ENCODE measurements around the gene MPZL3.

Gene MPZL3

DNA sequence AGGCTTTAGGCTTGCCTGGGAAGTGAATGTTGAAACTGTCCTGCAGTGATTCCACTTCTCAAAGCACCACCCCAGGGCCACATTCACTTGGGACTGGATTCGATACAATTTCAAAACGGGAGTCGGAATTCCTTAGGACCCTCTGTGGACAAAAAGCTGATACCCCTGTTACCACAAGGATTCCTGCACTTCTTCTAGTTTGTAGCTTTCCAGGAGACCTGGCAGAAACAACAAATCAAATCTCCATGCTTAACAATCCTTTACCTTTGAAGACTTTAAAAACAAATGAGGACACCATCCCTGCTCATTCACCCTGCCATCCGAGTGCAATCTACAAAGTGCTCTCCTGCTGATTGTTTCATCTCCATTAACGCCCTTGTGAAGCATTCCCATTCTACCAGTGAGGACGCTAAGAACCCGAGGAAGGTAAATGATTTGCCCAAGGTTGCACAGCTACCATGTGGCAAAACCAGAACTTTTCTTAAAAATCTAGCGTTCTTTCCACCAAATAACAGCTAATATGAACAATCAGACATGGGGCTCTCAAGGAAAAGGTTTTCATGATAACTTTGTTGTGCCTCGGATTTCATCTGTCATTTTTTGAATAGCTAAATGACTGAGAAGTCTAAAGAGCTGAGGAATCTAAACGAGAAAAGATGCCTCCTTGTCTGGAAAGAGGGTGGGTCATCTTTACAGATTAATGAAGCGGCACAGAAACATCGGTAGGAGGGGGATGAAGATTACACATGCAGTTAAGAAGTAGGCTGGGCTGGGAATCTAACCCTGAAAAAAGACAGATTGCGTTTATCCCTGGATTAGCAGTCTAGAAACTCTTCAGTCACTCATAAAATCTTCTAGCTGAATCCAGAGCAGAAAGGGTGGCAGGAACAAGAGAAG, 12.7 kb upstream of the MPZL3 start:
- DNase-seq (ENCODE audit: low read depth): no peak

GRCh38 chr11:118263695-118264568, 11.8 kb upstream of the MPZL3 start, which contains the start of gene MPZL2:
MPZL2 (minus strand) TSS chr11:118264297; CDS start chr11:118264153, 144 bp downstream.
- DNase-seq (ENCODE audit: low read depth): no peak

GRCh38 chr11:118263112-118263511, 10.9 kb upstream of the MPZL3 start:
- no peak for DNase-seq (ENCODE audit: low read depth)

GRCh38 chr11:118260353-118260752, 8.2 kb upstream of the MPZL3 start:
- DNase-seq (ENCODE audit: low read depth): no peak

GRCh38 chr11:118259138-118259537, 7.0 kb upstream of the MPZL3 start:
- DNase-seq (ENCODE audit: low read depth): no peak

DNA sequence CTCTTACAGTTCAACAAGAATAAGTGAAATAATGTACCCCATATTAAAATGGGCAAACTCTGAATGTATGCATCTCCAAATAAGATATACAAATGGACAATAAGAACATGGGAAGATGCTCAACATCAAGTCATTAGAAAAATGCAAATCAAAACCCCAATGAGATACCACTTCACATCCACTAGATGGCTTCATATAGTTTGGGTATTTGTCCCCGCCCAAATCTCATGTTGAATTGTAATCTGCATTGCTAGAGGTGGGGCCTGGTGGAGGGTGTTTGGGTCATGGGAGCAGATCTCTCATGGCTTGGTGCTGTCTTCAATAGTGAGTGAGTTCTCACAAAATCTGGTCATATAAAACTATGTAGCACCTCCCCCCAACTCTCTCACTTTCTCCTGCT, 6.2 kb upstream of the MPZL3 start:
- no peak for DNase-seq (ENCODE audit: low read depth)

GRCh38 chr11:118252688-118253087, 523 bp upstream of the MPZL3 start:
- DNase-seq (ENCODE audit: low read depth): no peak

- no peak for DNase-seq (ENCODE audit: low read depth)
Measured at GRCh38 chr11:118247041-118247440, 5.1 kb downstream of the MPZL3 start.

DNA sequence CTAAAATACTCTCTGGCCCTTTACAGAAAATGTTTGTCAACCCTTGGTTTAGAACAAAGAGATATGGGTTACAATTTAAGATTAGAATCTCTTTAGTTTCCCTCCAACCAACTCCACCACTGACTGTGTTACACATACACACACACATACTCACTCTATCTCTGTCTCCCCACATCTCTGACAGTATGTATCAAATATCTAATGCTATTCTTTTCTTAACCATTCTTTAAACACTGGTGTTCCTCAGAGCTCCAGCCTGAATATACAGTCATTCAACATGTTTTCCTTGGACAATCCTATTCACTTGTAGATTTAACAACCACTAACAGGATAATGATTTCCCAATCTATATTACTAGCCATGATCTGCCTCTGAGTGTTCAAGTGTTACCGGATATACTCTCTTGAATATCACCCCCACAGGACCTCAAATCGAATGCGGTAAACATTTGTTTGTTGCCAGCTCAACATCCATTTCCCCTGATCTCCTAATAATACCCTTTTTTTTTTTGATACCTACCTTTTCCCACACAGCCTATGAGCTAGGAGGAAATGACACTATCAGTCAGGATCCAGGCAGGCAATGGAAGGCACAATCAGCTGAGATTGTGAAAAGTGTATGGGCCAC, 6.1 kb downstream of the MPZL3 start:
- no peak for DNase-seq (ENCODE audit: low read depth)

- DNase-seq (ENCODE audit: low read depth): no peak
Measured at GRCh38 chr11:118243993-118244762, 8.0 kb downstream of the MPZL3 start.

GRCh38 chr11:118243161-118243560, 9.0 kb downstream of the MPZL3 start:
- DNase-seq (ENCODE audit: low read depth): no peak

DNA sequence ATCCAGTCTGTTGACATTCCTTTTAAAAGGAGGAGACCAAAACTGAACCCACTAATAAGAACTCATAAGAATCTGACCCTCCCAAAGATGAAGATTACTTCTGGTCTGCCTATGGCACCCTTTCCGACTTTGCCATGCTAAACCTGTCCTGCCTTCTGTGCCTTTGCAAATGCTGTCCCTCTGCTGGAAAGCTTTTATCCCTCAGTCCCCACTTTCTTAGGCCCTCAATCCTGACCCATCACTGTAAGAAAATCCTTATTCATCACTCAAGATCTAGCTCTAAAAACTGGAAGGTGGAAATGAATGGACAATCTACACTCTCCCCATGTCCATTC, 10.4 kb downstream of the MPZL3 start:
- no peak for DNase-seq (ENCODE audit: low read depth)

GRCh38 chr11:118240999-118241763, 11.0 kb downstream of the MPZL3 start:
- peak; percentile 97 for DNase-seq (ENCODE audit: low read depth)

- DNase-seq (ENCODE audit: low read depth): no peak
Measured at GRCh38 chr11:118239509-118240205, 12.5 kb downstream of the MPZL3 start.

DNA sequence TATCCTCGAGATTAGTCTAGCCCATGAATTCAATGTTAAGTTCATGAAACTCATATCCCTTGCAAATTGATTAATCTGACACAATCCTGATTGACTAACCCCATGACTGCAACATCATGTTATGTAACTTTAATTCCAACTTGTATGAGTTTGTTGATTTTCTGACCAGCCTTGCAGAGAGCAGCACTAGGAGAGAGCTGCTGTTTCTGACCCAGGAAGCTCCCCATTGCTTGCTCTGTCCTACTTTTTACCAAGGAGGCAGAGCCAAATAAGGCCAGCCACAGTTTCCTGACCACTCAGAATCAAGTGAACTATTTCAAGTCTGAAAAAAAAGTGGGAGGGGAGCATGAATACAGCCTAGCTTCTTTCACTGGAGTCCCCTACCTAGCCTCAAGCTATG, 13.2 kb downstream of the MPZL3 start:
- no peak for DNase-seq (ENCODE audit: low read depth)

GRCh38 chr11:118238421-118238820, 13.7 kb downstream of the MPZL3 start:
- no peak for DNase-seq (ENCODE audit: low read depth)

DNA sequence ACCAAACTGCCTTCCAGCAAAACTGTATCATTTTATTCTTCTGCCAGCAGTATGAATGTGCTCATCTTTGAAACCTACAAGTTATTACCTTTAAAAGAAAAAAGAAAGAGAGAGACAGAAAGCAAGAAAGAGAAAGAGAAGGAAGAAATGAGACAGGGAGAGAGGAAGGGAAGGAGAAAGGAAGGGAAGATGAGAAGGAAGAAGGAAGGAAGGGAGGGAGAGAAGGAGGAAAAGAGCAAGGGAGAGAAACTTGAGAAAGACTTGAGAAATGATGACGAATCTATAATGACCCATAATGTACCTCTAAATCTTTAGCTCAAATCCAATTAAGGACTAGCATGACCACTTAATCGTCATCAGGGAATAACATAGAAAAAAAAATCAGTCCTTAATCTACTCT, 16.0 kb downstream of the MPZL3 start:
- DNase-seq (ENCODE audit: low read depth): no peak

DNA sequence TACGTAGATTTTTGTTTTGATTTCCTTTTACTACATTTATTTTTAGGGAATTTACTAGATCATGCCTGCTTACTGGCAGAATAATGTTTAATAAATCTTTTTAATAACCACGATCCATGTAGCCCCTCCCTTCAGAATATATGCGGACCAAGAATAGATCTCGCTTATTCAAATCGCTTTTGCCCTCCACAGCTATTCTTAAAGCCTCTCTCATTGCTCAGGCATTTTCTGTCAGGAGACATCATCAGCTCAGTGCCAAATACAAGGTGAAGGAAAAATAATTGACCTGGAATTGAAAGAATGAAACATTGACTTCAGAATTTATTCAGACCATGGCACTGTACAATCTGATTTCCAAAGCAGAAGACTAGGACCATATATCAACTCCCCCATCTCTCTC, 17.3 kb downstream of the MPZL3 start:
- no peak for DNase-seq (ENCODE audit: low read depth)

GRCh38 chr11:118233850-118234249, 18.3 kb downstream of the MPZL3 start:
- DNase-seq (ENCODE audit: low read depth): no peak

DNA sequence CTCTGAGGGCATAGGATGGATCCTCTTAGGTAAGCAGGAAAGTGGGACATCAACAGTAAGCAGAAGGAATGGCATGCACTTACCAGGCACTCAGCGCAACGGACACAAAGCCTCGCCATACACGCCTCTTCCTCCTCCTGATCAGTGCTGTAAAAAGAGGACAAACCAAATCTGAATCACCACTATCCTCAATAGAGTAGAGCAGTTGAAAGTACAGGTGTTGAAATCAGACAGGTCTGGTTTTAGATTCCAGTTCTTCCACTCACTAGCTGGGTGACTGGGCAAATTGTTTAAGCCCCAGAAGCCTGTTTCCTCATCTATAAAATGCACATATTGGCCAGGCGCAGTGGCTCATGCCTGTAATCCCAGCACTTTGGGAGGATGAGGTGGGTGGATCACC, 18.8 kb downstream of the MPZL3 start:
- no peak for DNase-seq (ENCODE audit: low read depth)

Data from CMK (cell line).